ENCODE results near the gene PIANP. TPM values are rescaled to one million over a fixed set of nuclear protein-coding genes. Genes with fewer than 3 reads are reported as not detected.
A peak's percentile ranks its signal among the peaks of the same experiment; 100 is the strongest.
"Not testable (repeated sequence)": the region's sequence is repeated elsewhere in the genome, so short reads cannot be mapped to it uniquely, and the experiment has no call there.

The PIANP gene
- total and polyA plus RNA-seq, 2 experiments from 2014 or later: 0.36 to 5.0 TPM

DNA sequence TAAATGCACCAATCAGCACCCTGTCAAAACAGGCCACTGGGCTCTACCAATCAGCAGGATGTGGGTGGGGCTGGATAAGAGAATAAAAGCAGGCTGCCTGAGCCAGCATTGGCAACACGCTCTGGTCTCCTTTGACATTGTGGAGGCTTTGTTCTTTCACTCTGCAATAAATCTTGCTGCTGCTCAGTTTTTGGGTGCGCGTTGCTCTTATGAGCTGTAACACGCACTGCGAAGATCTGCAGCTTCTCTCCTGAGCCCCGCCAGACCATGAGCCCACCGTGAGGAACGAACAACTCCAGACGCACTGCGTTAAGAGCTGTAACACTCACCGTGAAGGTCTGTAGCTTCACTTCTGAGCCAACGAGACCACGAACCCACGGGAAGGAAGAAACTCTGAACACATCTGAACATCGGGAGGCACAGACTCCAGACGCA lies 8.4 kb upstream of the PIANP start:
- Histone ChIP-seq H3K27ac (no peak overlapping the region), H3K4me1 (ENCODE audit: low read depth) (no peaks in the 10 kb centered on the region), H3K9me3 (ENCODE audit: low read depth) (no peaks in the 10 kb centered on the region), H3K27me3 (no peaks in the 10 kb centered on the region), H3K36me3 (no peaks in the 10 kb centered on the region), H3K4me3 (no peak overlapping the region)
- no peak for DNase-seq (ENCODE audit: low read depth in 1 of 2, low spot score in 1 of 2)
- TF ChIP-seq, protein P1, sequence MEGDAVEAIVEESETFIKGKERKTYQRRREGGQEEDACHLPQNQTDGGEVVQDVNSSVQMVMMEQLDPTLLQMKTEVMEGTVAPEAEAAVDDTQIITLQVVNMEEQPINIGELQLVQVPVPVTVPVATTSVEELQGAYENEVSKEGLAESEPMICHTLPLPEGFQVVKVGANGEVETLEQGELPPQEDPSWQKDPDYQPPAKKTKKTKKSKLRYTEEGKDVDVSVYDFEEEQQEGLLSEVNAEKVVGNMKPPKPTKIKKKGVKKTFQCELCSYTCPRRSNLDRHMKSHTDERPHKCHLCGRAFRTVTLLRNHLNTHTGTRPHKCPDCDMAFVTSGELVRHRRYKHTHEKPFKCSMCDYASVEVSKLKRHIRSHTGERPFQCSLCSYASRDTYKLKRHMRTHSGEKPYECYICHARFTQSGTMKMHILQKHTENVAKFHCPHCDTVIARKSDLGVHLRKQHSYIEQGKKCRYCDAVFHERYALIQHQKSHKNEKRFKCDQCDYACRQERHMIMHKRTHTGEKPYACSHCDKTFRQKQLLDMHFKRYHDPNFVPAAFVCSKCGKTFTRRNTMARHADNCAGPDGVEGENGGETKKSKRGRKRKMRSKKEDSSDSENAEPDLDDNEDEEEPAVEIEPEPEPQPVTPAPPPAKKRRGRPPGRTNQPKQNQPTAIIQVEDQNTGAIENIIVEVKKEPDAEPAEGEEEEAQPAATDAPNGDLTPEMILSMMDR (IDR thresholded peaks at IDR 0.05; ENCODE audit: low read depth, low read length): no peak

DNA sequence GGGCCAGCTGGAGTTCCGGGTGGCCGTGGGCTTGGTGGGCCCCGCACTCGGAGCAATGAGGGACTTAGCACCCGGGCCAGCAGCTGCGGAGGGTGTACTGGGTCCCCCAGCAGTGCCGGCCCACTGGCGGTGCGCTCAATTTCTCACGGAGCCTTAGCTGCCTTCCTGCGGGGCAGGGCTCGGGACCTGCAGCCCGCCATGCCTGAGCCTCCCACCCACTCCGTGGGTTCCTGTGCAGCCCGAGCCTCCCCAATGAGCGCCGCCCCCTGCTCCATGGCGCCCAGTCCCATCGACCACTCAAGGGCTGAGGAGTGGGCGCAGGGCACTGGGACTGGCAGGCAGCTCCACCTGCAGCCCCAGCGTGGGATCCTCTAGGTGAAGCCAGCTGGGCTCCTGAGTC lies 7.7 kb upstream of the PIANP start:
- H3K36me3 ChIP-seq; H3K4me3 ChIP-seq; H3K27ac ChIP-seq; H3K4me1 ChIP-seq (ENCODE audit: low read depth); H3K27me3 ChIP-seq; DNase-seq (ENCODE audit: low read depth in 1 of 2, low spot score in 1 of 2); H3K9me3 ChIP-seq (ENCODE audit: low read depth): not testable (repeated sequence)

DNA sequence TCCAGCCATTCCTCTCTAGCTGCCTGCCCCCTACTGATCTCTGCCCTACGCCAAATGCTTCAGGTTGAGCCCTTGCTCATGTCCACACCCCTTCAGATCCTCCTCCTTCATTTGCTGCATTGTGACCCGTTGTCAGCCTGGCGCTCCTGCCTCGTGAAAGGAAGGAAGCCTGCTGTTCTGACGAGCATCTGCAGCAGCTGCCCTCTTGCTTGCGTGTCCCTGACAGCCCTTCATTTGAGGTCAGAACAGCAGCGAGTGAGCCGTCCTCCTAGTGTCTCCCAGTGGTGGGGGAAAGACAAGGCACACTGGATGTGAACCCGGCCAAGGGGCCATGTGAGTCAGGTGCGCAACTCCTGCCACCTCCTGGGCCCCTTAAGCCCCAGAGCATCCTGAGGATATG lies 3.0 kb upstream of the PIANP start:
- TF ChIP-seq, protein P1 (IDR thresholded peaks at IDR 0.05; ENCODE audit: low read depth, low read length): no peak
- H3K4me3 ChIP-seq: no peak overlapping the region
- peaks cover 36% of the 10 kb centered on the region for H3K27me3 ChIP-seq
- H3K9me3 ChIP-seq (ENCODE audit: low read depth): no peaks in the 10 kb centered on the region
- DNase-seq (ENCODE audit: low read depth in 1 of 2, low spot score in 1 of 2): peak in 1 of 2 donors; percentile 12
- H3K4me1 ChIP-seq (ENCODE audit: low read depth): peaks cover 5% of the 10 kb centered on the region
- no peaks in the 10 kb centered on the region for H3K36me3 ChIP-seq
- no peak overlapping the region for H3K27ac ChIP-seq

DNA sequence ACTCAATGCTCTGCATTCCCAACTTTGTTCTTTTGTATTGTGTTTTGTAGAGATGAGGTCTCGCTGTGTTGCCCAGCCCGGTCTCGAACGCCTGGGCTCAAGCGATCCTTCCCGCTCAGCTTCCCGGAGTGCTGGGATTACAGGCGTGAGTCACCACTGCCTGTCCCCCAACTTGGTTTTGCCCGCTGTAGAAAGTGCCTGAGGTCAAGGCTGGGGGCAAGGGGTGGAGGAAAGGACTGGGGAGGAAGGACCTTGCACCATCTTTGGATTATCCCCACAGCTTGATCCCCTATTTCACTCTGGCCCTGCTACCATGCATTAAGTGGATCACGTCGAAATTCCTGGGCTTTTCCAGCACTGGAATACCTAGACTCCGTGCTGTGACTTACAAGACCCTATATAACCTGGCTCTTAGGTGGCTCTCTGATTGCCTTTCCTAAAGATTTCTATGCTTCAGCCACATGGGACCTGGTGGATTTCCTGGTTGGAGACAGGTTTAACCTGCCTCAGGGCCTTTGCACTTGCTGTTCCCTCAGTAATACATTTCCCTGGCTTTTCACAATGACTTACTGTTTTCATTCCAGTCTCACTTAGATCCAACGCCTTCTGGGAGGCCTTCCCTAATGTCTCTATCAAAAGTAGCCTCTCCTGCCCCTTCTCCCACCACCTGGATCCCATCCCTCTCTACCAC lies 608 bp upstream of the PIANP start:
- no peaks in the 10 kb centered on the region for H3K9me3 ChIP-seq (ENCODE audit: low read depth)
- no peaks in the 10 kb centered on the region for H3K36me3 ChIP-seq
- DNase-seq (ENCODE audit: low read depth in 1 of 2, low spot score in 1 of 2): no peak
- TF ChIP-seq, protein P1 (IDR thresholded peaks at IDR 0.05; ENCODE audit: low read depth, low read length): no peak
- H3K4me1 ChIP-seq (ENCODE audit: low read depth): peaks cover 5% of the 10 kb centered on the region
- H3K4me3 ChIP-seq: peak overlapping the region; percentile 71
- H3K27me3 ChIP-seq: peaks cover 40% of the 10 kb centered on the region
- H3K27ac ChIP-seq: no peak overlapping the region

DNA sequence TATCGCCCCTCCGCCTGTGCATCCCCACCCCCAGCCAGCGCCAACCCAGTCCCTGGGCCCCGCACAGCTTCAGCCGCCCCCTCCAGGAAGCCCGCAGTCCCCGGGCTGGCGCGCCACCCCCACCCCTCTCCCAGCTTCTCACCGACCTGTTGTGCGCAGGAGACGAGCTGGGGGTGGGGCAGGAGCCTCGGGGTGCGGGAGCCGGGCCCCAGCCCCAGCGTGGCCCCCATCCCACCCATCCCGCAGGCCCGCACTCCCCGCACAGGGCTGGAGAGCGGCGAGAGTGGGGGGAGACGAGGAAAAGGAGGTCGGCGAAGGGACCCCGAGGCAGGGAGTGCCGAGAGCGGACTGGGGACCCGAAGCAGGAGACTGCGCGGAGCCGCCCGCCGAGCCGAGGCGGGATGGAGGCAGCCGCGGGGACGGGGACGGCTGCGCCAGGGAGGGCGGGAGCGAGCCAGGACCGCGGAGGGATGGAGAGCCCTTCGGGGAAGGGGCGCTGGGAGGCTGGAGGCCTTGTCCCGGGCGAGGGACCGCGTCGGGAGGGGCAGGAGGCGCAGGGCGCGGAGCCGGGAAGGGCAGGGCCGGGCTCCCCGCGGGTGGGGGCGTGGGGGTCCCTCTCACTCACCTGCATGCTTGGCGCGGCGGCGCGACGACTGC lies 498 bp downstream of the PIANP start:
- Histone ChIP-seq H3K36me3 (no peaks in the 10 kb centered on the region), H3K27me3 (peaks cover 40% of the 10 kb centered on the region), H3K4me3 (peak overlapping the region; percentile 71), H3K4me1 (ENCODE audit: low read depth) (peaks cover 5% of the 10 kb centered on the region), H3K27ac (no peak overlapping the region), H3K9me3 (ENCODE audit: low read depth) (no peaks in the 10 kb centered on the region)
- DNase-seq (ENCODE audit: low read depth in 1 of 2, low spot score in 1 of 2): peak in 1 of 2 donors; percentile 49
- TF ChIP-seq, protein P1 (IDR thresholded peaks at IDR 0.05; ENCODE audit: low read depth, low read length): no peak

Measured in cardiac muscle cell (in vitro differentiated cells and primary cell).